Skeletal muscle tissue (tissue), 4 donors: ENCODE data around the gene ADAM20. TPM values are rescaled to one million over a fixed set of nuclear protein-coding genes. Genes with fewer than 3 reads are reported as not detected.
"Not testable (repeated sequence)": the region's sequence is repeated elsewhere in the genome, so short reads cannot be mapped to it uniquely, and the experiment has no call there.

Experiments used
- H3K27ac ChIP-seq: one replicate; pipeline ENCODE4 v1.7.0; 2013; ENCODE audit warnings: mild to moderate bottlenecking, low read depth, low read length, inconsistent platforms
- H3K27me3 ChIP-seq, 3 donors: one replicate each; pipeline ENCODE4 v1.7.0; 2013; ENCODE audit warnings: low read length in 3 of 3; ENCODE audit not compliant: control insufficient read depth in 3 of 3, insufficient read depth in 3 of 3
- H3K36me3 ChIP-seq, 3 donors: one replicate each; pipeline ENCODE4 v1.7.0; 2013; ENCODE audit warnings: low read length in 3 of 3; ENCODE audit not compliant: control insufficient read depth in 3 of 3, insufficient read depth in 3 of 3
- H3K4me1 ChIP-seq, 3 donors: one replicate each; pipeline ENCODE4 v1.7.0; 2013; ENCODE audit warnings: low read length in 3 of 3, mild to moderate bottlenecking in 3 of 3; ENCODE audit not compliant: control insufficient read depth in 3 of 3, insufficient read depth in 3 of 3
- H3K4me3 ChIP-seq, 3 donors: one replicate each; pipeline ENCODE4 v1.7.0; 2013; ENCODE audit warnings: low read length in 3 of 3
- H3K9ac ChIP-seq, 3 donors: one replicate each; pipeline ENCODE4 v1.7.0; 2013; ENCODE audit warnings: low read length in 3 of 3, mild to moderate bottlenecking in 3 of 3, moderate library complexity in 2 of 3, low read depth in 1 of 3
- H3K9me3 ChIP-seq, 3 donors: one replicate each; pipeline ENCODE4 v1.7.0; 2013; ENCODE audit warnings: low read length in 3 of 3; ENCODE audit not compliant: control insufficient read depth in 3 of 3
- total RNA-seq: library from RNA; depleted of rRNA; stranded (reverse); fragments of >200 nt; gene quantifications from one replicate; pipeline ENCODE4 v1.2.3, GENCODE V29; 2014
- donor health status: Osteomylitis.

The ADAM20 gene
- total RNA-seq, 1 donor from 2014 or later: 2.1 TPM

GRCh38 chr14:70536830-70537229 is 2.0 kb upstream of the ADAM20 start:
- Histone ChIP-seq H3K4me1 (no peaks in the 10 kb centered on the region), H3K27me3 (no peaks in the 10 kb centered on the region), H3K27ac (no peak overlapping the region), H3K4me3 (no peak overlapping the region), H3K9ac (no peak overlapping the region), H3K9me3 (no peaks in the 10 kb centered on the region), H3K36me3 (peaks cover 0 to 5% (median 0%) of the 10 kb centered on the region in 3 donors)

DNA sequence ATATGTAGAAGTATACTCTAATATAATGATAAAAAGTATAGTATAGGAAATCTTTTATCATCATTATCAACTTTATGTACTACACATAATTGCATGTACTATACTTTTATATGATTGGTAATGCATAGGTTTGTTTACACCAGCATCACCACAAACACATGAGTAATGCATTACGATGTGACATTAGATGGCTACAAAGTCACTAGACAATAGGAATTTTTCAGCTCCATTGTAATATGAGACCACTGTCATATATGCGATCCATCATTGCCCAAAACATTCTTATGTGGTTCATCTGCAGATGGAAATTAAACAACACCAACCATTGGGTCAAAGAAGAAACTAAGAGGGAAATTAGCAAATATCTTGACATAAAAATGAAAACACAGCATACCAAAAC is 4.4 kb downstream of the ADAM20 start:
- Histone ChIP-seq H3K27ac (no peak overlapping the region), H3K9me3 (no peaks in the 10 kb centered on the region), H3K9ac (no peak overlapping the region), H3K27me3 (no peaks in the 10 kb centered on the region), H3K4me1 (no peaks in the 10 kb centered on the region), H3K4me3 (no peak overlapping the region), H3K36me3 (peaks cover 0 to 5% (median 0%) of the 10 kb centered on the region in 3 donors)

DNA sequence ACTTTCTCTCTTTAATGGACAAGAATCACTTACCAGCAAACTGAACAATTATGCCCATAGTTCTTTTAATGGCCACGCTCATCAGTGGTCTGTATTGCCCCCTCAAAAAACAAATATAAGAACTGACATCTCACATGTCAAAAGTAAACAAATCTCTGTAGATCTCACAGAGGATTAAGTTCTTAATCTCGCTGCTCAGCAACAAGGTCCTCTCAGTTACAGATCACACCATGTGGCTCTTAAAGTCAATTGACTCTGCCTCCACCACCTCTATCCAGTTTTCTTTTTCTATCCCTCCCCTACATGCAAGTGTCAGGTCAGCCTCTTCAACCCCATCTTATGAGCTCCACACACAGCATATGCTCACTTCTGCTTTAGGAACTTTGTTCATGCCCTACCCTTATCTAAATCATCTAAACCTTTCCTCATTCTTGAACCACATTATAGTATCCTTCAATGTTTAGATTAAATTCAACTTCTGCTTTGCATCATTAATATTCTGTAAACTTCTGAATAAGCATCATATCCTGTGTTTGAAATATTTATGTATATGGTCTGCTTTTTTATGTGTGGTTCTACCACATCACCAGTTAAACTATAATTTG is 7.2 kb downstream of the ADAM20 start:
- no peak overlapping the region for H3K9ac ChIP-seq
- peaks cover 2 to 17% (median 12%) of the 10 kb centered on the region in 3 donors for H3K36me3 ChIP-seq
- no peaks in the 10 kb centered on the region for H3K27me3 ChIP-seq
- no peak overlapping the region for H3K4me3 ChIP-seq
- H3K27ac ChIP-seq: no peak overlapping the region
- no peaks in the 10 kb centered on the region for H3K4me1 ChIP-seq
- H3K9me3 ChIP-seq: peaks cover 0 to 2% (median 0%) of the 10 kb centered on the region in 3 donors

DNA sequence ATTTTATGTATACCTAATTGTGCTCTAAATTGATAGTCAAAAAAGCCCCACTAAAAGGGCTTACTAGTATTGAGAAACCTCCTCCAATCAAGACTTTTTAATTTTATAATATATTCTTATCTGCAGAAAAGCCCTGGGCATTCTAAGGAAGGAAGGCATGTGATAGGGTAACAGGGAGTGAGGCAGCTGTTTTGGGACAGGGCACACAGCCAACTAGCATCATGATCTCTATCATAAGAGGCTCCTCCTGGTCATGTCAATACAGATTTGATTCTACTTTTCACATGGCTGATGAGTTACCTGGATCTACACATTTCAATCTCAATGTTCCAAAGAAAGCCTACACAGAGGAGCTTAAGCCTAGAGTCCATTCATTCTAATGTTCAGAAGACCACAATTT is 9.1 kb downstream of the ADAM20 start:
- Histone ChIP-seq H3K27me3 (no peaks in the 10 kb centered on the region), H3K4me1 (no peaks in the 10 kb centered on the region), H3K9me3 (peaks cover 0 to 2% (median 0%) of the 10 kb centered on the region in 3 donors), H3K36me3 (peaks cover 2 to 18% (median 11%) of the 10 kb centered on the region in 3 donors), H3K4me3 (no peak overlapping the region), H3K9ac (no peak overlapping the region), H3K27ac (no peak overlapping the region)

DNA sequence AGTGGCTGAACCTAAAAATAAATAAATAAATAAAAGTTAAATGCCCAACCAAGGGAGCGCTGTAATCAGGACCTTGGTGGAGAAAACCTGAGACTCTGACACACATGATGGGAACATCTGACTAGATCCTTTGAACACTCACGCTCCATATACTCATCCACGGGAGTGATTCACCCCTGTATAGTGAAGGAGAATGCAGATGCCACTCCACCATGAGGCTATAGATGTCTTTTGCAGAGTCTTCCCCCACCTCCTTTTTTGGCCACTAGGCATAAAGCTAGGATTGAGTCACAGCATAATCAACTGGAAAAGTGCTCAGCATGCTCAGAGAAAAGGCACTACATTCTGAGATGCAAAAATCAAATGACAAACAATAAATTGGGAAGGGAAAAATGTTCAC is 19.0 kb downstream of the ADAM20 start:
- no peak overlapping the region for H3K9ac ChIP-seq
- peaks cover 0 to 3% (median 0%) of the 10 kb centered on the region in 3 donors for H3K36me3 ChIP-seq
- no peak overlapping the region for H3K27ac ChIP-seq
- no peaks in the 10 kb centered on the region for H3K4me1 ChIP-seq
- peaks cover 0 to 2% (median 2%) of the 10 kb centered on the region in 3 donors for H3K9me3 ChIP-seq
- H3K27me3 ChIP-seq: no peaks in the 10 kb centered on the region
- no peak overlapping the region for H3K4me3 ChIP-seq

DNA sequence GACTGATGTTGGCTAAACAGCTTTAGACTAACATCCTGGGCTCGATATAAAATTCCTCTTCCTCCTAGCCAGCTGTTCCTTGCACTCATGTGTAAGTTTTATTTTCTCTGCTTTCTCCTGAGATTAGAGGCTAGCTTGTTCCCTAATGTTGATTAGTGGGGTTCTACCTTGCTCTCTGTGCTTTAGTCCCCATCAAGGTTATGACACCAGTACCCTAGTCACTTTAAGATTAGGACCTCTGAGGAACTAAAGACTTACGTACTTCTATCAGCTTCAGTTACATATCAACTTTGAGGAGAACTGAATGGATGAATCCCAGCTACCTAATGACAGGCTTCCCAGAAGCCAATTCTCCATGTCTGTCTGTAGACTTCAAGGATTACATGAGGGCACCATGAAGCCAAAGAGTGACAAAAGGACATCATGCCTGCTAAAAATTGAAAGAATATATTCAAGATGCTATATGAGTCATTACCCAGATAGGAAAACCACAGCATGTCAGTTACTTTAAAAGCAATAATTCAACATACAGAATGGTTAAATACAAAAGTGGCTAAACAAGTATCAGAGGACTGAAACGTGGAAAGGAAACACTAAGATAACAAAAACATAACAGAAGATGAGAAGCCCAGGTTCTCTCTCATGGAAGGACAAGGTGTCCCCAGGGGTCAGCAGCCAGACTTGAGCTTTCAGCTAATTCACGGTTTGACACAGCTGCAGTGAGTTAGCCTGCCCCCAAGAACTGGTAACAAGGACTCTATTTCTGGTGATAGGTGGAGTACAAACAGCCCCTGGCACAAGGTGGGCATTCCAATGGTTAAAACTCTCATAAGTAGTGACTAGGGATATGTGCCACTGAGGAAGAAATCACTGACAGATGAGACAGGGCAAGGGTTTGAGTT is 20.4 kb downstream of the ADAM20 start:
- H3K4me3 ChIP-seq: no peak overlapping the region
- no peaks in the 10 kb centered on the region for H3K27me3 ChIP-seq
- H3K9me3 ChIP-seq: peaks cover 0 to 2% (median 2%) of the 10 kb centered on the region in 3 donors
- H3K4me1 ChIP-seq: no peaks in the 10 kb centered on the region
- H3K27ac ChIP-seq: no peak overlapping the region
- no peak overlapping the region for H3K9ac ChIP-seq
- peaks cover 0 to 3% (median 0%) of the 10 kb centered on the region in 3 donors for H3K36me3 ChIP-seq

DNA sequence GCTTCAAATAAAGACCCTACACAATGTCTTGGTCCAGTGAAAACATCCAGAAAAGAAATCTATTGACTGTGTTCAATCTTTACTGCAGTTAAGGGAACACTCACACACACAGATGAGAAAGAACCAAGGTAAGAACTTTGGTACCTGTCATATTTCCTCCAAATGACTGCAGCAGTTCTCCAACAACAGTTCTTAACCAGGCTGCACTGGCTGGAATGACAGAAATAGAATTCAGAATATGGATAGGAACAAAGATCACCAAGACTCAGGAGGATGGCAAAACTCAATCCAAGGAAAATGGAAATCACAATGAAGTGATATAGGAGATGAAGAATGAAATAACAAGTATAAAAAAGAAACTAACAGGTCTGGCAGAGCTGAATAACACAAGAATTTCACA is 36.6 kb downstream of the ADAM20 start:
- H3K4me3 ChIP-seq: no peak overlapping the region
- H3K27ac ChIP-seq: no peak overlapping the region
- peaks cover 4 to 6% (median 5%) of the 10 kb centered on the region in 3 donors for H3K36me3 ChIP-seq
- H3K4me1 ChIP-seq: no peaks in the 10 kb centered on the region
- no peaks in the 10 kb centered on the region for H3K9me3 ChIP-seq
- no peaks in the 10 kb centered on the region for H3K27me3 ChIP-seq
- H3K9ac ChIP-seq: no peak overlapping the region

GRCh38 chr14:70489579-70490200 is 45.1 kb downstream of the ADAM20 start:
- no peak overlapping the region for H3K4me3 ChIP-seq
- no peak overlapping the region for H3K27ac ChIP-seq
- H3K9ac ChIP-seq: no peak overlapping the region
- H3K4me1 ChIP-seq: no peaks in the 10 kb centered on the region
- H3K9me3 ChIP-seq: peaks cover 4 to 8% (median 6%) of the 10 kb centered on the region in 3 donors
- H3K27me3 ChIP-seq: no peaks in the 10 kb centered on the region
- H3K36me3 ChIP-seq: peaks cover 7 to 9% (median 9%) of the 10 kb centered on the region in 3 donors

- not testable (repeated sequence) for H3K36me3 ChIP-seq, H3K4me1 ChIP-seq, H3K27me3 ChIP-seq, H3K27ac ChIP-seq, H3K9ac ChIP-seq, H3K4me3 ChIP-seq, H3K9me3 ChIP-seq
Measured at GRCh38 chr14:70477356-70478105, 57.3 kb downstream of the ADAM20 start.
